Erythroblast (primary cell): Measurements from ENCODE around the gene GGT7.
"Not testable (repeated sequence)": the region's sequence is repeated elsewhere in the genome, so short reads cannot be mapped to it uniquely, and the experiment has no call there.

Source experiments
- GATA1 ChIP-seq: IDR thresholded peaks from 2 replicates; pipeline ENCODE4 v1.6.1; 2011; ENCODE audit warnings: low read depth, mild to moderate bottlenecking, control low read depth, low read length, moderate library complexity
- POLR2A ChIP-seq: IDR thresholded peaks from 2 replicates; pipeline ENCODE4 v1.6.1; 2011; ENCODE audit warnings: mild to moderate bottlenecking, low read length

GRCh38 chr20:34898731-34899130, 26.1 kb upstream of the GGT7 start:
- TF ChIP-seq POLR2A, GATA1: not testable (repeated sequence)
